Measurements from ENCODE around the gene NUP160. TPM values are rescaled to one million over a fixed set of nuclear protein-coding genes. Genes with fewer than 3 reads are reported as not detected.

Gene NUP160
- total RNA-seq, 1 experiment from 2014 or later, result 27.5 TPM

Other genes starting within 250 kb of the NUP160 start
- gene MTCH2, start 205.8 kb downstream of the NUP160 start, total RNA-seq (2014; rRNA removed; shearing (Covaris generic)), result 119 and 128 TPM in 2 replicates
- gene AGBL2, start 133.0 kb downstream of the NUP160 start, total RNA-seq (2014; rRNA removed; shearing (Covaris generic)), result 0.42 and 1.3 TPM in 2 replicates
- 37.7 and 79.5 TPM in 2 replicates for gene FNBP4, start 81.0 kb downstream of the NUP160 start, total RNA-seq (2014; rRNA removed; shearing (Covaris generic))
- 17.0 and 17.6 TPM in 2 replicates for gene PTPRJ, start 132.2 kb upstream of the NUP160 start, total RNA-seq (2014; rRNA removed; shearing (Covaris generic))

All from Daoy (cell line).